Pancreas (tissue), 10 donors: ENCODE data around the gene TXNDC2. TPM values are rescaled to one million over a fixed set of nuclear protein-coding genes. Genes with fewer than 3 reads are reported as not detected.
"Not testable (repeated sequence)": the region's sequence is repeated elsewhere in the genome, so short reads cannot be mapped to it uniquely, and the experiment has no call there.

Experiments used
- ATAC-seq, 4 donors: fragments of 200-7000 bp; cut with Tn5 transposase; one replicate each; pipeline versions ENCODE4 v1.8.0 to v1.9.1; 2020; ENCODE audit warnings: mild to moderate bottlenecking in 4 of 4, moderate library complexity in 4 of 4
- DNase-seq, 6 donors: peaks; one replicate each; pipeline ENCODE4 v3.0.0-alpha.2; 2020
- FAIRE-seq: peaks from 2 replicates; lab custom pipeline; 2012; peaks lifted over from hg19 to GRCh38; lab: Jason Lieb, UNC
- H3K27ac ChIP-seq, 4 donors: fragments of 200-600 bp; sonication (generic); 1 replicate in 3 of 4; 2 replicates in 1 of 4; pipeline versions ENCODE4 v1.5.0 to v1.8.0; 2020
- H3K27me3 ChIP-seq, 4 donors: fragments of 200-600 bp; one replicate each; pipeline ENCODE4 v1.8.0; 2021
- H3K36me3 ChIP-seq, 3 donors: fragments of 200-600 bp; sonication (generic) in 1 of 3; one replicate each; pipeline versions ENCODE4 v1.5.0 to v1.8.0; 2020 to 2021
- H3K4me1 ChIP-seq, 3 donors: fragments of 200-600 bp; one replicate each; pipeline ENCODE4 v1.8.0; 2021
- H3K4me3 ChIP-seq, 4 donors: fragments of 200-600 bp; sonication (generic) in 2 of 4; one replicate each; pipeline versions ENCODE4 v1.5.0 to v1.8.0; 2020 to 2021
- H3K9me3 ChIP-seq, 4 donors: fragments of 200-600 bp; one replicate each; pipeline ENCODE4 v1.8.0; 2021
- WGBS, 2 donors: extraction: QIAGEN DNeasy Blood & Tissue Kit; methylation state at CpG; one replicate each; pipeline ENCODE4 v1.1.7; 2013; 5-methylcytosine and 5-hydroxymethylcytosine counted together
- intact Hi-C, 3 donors: fragments of 100-400 bp; cut with DNase I; formaldehyde crosslinking; loops; one replicate each; pipeline versions ENCODE4 v1.11.1 to v1.14.2; 2022
- polyA plus RNA-seq, 2 donors: library from polyadenylated mRNA; stranded (reverse); fragments of 200-250 nt; gene quantifications; one replicate each; pipeline ENCODE4 v1.2.3, GENCODE V29; 2013
- total RNA-seq, 6 donors: library from RNA; stranded (reverse); fragmentation: NEBNext Ultra II Directional in 4 of 6; extraction: Animal tissue kit (Norgen Biotek cat#: 25700) in 4 of 6; gene quantifications; one replicate each; pipeline versions ENCODE4 v1.2.1 to v1.2.4, GENCODE V29; 2021 to 2023
- TF ChIP-seq, protein P1 (sequence below), 4 donors: fragments of 200-600 bp; sonication (generic) in 3 of 4; IDR thresholded peaks; one replicate each; pipeline versions ENCODE4 v1.5.0 to v1.8.0; 2021; ENCODE audit warnings: antibody characterized with exemption in 4 of 4
- donor health status: healthy with polysubstance abuse.
- donor health status: DM: no; HTN: no; CAD: no; lungs with moderate emphysema.
- donor health status: DM: no; HTN: no; CAD: no.
- donor health status: control.
- donor health status: control.
- donor health status: Bipolar disorder and iron deficiency.
- donor health status: DM: yes; HTN: yes; CAD: no.
- donor health status: DM: no; HTN: no; CAD: no.
- donor health status: DM: no; HTN: no; CAD: no.
- donor health status: DM: yes; HTN: yes; CAD: no.

Gene TXNDC2
- total and polyA plus RNA-seq, 8 donors, result not detected

- H3K9me3 ChIP-seq, result no peaks in the 10 kb centered on the region
- no peak for FAIRE-seq
- no peak for ATAC-seq
- no peaks in the 10 kb centered on the region for H3K27me3 ChIP-seq
- TF ChIP-seq, protein P1, sequence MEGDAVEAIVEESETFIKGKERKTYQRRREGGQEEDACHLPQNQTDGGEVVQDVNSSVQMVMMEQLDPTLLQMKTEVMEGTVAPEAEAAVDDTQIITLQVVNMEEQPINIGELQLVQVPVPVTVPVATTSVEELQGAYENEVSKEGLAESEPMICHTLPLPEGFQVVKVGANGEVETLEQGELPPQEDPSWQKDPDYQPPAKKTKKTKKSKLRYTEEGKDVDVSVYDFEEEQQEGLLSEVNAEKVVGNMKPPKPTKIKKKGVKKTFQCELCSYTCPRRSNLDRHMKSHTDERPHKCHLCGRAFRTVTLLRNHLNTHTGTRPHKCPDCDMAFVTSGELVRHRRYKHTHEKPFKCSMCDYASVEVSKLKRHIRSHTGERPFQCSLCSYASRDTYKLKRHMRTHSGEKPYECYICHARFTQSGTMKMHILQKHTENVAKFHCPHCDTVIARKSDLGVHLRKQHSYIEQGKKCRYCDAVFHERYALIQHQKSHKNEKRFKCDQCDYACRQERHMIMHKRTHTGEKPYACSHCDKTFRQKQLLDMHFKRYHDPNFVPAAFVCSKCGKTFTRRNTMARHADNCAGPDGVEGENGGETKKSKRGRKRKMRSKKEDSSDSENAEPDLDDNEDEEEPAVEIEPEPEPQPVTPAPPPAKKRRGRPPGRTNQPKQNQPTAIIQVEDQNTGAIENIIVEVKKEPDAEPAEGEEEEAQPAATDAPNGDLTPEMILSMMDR (IDR thresholded peaks at IDR 0.05), result no peak
- no peaks in the 10 kb centered on the region for H3K36me3 ChIP-seq
- intact Hi-C loops, result no loop called here
- no peak for DNase-seq
- no peak overlapping the region for H3K27ac ChIP-seq
- H3K4me3 ChIP-seq, result no peak overlapping the region
- 91 to 94% methylated on average over 3 of the region's 3 CpGs for WGBS, 2 donors
- no peaks in the 10 kb centered on the region for H3K4me1 ChIP-seq
Measured at GRCh38 chr18:9886005-9886348, 204 bp downstream of the TXNDC2 start.

- Histone ChIP-seq H3K27ac (no peak overlapping the region), H3K27me3 (no peaks in the 10 kb centered on the region), H3K4me3 (no peak overlapping the region), H3K9me3 (no peaks in the 10 kb centered on the region), H3K36me3 (no peaks in the 10 kb centered on the region), H3K4me1 (no peaks in the 10 kb centered on the region)
- FAIRE-seq, result no peak
- ATAC-seq, result no peak
- 92 to 95% methylated on average over 5 of the region's 5 CpGs for WGBS, 2 donors
- DNase-seq, result no peak
- TF ChIP-seq, protein P1 (IDR thresholded peaks at IDR 0.05), result no peak
- intact Hi-C loops, result no loop called here
Measured at GRCh38 chr18:9887992-9888391, 2.2 kb downstream of the TXNDC2 start.

- TF ChIP-seq, protein P1 (IDR thresholded peaks at IDR 0.05), result no peak
- Histone ChIP-seq H3K27me3 (no peaks in the 10 kb centered on the region), H3K4me1 (no peaks in the 10 kb centered on the region), H3K4me3 (no peak overlapping the region), H3K9me3 (no peaks in the 10 kb centered on the region), H3K36me3 (no peaks in the 10 kb centered on the region), H3K27ac (no peak overlapping the region)
- intact Hi-C loops, result no loop called here
- 91 to 94% methylated on average over 5 of the region's 5 CpGs for WGBS, 2 donors
- ATAC-seq (no peak), FAIRE-seq (no peak), DNase-seq (no peak)
Measured at GRCh38 chr18:9890196-9890595, 4.4 kb downstream of the TXNDC2 start.

DNA sequence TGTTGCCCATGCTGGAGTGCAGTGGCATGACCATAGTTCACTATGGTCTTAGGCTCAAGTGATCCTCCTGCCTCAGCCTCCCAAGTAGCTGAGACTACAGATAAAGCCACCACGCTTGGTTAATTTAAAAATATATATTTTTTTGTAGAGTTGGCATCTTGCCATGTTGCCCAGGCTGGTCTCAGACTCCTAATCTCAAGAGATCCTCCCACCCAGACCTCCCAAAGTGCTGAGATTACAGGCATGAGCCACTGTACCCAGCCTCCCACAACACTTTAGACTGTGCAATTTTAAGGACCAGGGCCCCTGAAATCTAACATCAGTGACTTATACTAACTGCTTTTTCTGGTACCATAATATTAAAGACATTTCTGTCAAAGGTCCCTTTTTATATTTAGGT is 5.2 kb downstream of the TXNDC2 start:
- no peak overlapping the region for H3K27ac ChIP-seq
- no peaks in the 10 kb centered on the region for H3K9me3 ChIP-seq
- no peaks in the 10 kb centered on the region for H3K27me3 ChIP-seq
- TF ChIP-seq, protein P1 (IDR thresholded peaks at IDR 0.05), result no peak
- intact Hi-C loops, result no loop called here
- H3K4me1 ChIP-seq, result no peaks in the 10 kb centered on the region
- H3K4me3 ChIP-seq, result no peak overlapping the region
- WGBS, 2 donors, result 87 to 91% methylated on average over 1 of the region's 1 CpG
- ATAC-seq, result no peak
- FAIRE-seq, result no peak
- no peak for DNase-seq
- no peaks in the 10 kb centered on the region for H3K36me3 ChIP-seq

- ATAC-seq, H3K4me1 ChIP-seq, H3K36me3 ChIP-seq, H3K27ac ChIP-seq, H3K27me3 ChIP-seq, H3K4me3 ChIP-seq, DNase-seq, intact Hi-C loops, H3K9me3 ChIP-seq, FAIRE-seq: not testable (repeated sequence)
- WGBS, 2 donors, result 69 to 88% methylated on average over 4 of the region's 4 CpGs
Measured at GRCh38 chr18:9891515-9891914, 5.7 kb downstream of the TXNDC2 start.
